CD4-positive, alpha-beta T cell treated with Interferon alpha-2 for 1 hour (primary cell): ENCODE data around the gene PAK4.
"Not testable (repeated sequence)": the region's sequence is repeated elsewhere in the genome, so short reads cannot be mapped to it uniquely, and the experiment has no call there.

Experiments used
- DNase-seq, 2 donors: peaks; one replicate each; pipeline ENCODE4 v3.0.0-alpha.2; 2020 to 2022

PAK4 gene

DNA sequence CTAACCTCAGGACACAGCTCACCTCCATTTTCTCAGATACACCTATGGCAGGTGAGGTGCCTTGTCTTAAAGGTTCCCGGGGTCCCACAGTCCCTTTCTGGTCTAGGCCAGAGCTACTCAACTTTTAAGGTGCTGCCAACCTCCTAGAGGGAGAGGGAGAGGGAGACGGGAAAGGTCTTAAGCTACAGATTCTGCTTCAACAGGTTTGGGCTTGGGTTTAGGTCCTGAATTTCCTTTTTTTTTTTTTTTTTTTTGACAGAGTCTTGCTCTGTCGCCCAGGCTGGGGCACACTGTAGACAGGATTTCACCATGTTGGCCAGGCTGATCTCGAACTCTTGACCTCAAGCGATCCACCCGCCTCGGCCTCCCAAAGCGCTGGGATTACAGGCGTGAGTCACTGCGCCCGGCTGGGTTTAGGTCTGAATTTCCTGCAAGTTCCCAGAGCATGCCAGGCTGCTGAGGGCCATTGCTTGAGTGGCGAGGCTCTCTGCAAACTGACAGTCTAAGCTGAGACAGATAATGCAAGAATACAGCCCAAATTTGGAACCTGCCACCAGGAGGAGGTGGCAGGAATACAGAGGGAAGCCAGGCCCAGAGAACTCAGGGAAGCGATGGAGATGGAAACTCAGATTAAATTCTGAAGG, 86.3 kb downstream of the PAK4 start:
- no peak for DNase-seq

DNA sequence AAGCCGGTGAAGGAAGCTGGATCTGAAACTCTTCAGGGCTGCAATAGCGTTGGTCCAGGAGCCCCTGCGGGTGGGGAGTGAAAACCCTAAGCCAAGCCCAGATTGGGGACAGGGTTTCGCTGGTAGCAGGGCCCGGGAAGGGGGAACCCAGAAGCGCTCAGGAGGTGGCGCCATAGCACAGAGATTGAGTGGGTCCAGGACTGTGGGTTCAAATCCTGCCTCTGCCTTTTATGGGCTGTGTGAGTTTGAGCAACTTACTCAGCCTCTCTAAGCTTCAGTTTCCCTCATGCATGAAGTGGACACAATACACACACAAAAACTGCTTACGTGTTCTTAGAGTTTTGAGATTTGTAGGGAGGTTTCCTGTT, 86.8 kb downstream of the PAK4 start:
- peak; percentile 46 to 74 for DNase-seq

DNA sequence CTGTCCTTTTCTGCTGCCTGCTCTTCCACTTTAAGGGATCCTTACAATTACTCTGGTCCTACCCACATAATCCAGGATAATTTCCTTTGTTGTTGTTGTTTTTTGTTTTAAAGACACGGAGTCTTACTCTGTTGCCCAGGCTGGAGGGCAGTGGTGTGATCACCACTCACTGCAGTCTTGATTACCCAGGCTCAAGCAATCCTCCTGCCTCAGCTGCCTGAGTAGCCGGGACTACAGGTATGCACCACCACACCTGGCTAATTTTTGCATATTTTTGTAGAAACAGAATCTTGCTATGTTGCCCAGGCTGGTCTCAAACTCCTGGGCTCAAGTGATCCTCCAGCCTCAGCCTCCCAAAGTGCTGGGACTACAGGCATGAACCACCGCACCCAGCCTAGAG, 89.7 kb downstream of the PAK4 start:
- not testable (repeated sequence) for DNase-seq

- DNase-seq, result no peak
These were observed 91.5 kb downstream of the PAK4 start for GRCh38 chr19:39217094-39217493.

DNA sequence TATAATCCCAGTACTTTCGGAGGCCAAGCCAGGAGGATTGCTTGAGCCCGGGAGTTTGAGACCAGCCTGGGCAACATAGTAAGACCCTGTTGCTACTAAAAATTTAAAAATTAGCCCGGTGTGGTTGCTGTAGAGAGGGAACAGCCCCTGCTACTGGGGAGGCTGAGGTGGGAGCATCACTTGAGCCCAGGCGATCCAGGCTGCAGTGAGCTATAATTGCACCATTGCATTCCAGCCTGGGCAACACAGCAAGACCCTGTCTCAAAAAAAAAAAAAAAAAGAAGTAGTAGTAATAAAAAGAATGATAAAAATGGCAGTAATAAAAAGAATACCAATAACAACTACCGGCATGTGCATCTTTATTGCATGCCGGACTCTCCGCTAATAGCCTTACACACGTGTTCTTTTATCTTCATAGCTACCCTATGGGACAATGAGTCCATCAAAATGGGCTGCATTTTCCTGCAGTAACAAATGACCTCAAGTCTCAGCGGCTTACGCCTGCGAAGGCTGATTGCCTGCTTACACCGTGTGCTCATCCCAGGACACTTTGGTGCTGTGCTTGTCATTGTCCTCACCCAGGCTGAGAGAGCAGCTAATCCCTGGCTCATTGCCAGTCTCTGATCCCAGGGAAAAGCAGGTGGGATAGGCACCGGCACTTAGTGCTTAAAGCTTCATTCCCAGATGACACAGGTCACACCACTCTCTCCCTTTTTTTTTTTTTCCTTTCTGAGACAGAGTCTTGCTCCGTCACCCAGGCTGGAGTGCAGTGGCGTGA, 92.8 kb downstream of the PAK4 start:
- no peak for DNase-seq

DNA sequence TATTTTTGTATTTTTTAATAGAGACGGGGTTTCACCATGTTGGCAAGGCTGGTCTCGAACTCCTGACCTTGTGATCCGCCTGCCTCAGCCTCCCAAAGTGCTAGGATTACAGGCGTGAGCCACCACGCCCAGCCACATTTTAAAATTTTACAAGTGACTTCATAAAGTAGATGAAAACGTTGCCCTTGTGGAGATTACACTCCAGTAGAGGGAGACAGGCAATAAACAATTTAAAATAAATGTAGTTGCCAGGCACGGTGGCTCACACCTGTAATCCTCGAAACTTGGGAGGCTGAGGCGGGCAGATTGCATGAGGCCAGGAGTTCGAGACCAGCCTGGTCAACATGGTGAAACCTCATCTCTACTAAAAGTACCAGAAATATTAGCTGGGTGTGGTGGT, 93.5 kb downstream of the PAK4 start:
- DNase-seq, result peak in 1 of 2 donors; percentile 23

DNA sequence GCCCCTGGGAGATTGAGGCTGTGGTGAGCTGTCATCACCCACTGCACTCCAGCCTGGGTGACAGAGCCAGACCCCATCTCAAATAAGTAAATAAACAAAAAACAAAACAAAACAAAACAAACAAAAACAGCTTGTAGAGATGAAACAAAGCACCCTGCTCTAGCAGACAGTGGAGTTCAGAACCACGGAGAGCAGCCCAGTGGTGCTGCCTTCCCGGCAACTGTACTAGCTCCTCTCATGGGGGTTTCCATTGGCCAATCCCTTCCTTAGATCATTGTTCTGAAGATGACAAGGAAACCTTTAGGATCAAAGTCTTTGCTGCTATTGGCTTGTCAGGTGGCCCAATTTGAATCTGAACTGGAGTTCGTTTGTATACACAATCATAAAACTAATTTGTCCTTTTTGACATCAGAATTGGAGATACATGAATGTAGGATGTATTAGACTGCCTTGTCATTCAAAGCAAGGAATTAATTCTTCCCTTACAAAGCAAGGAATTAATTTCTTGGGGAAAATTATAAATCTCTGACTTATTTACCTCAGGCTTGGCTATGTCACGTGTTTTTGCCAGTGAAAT, 98.2 kb downstream of the PAK4 start:
- DNase-seq, result no peak

GRCh38 chr19:39224910-39225309, 99.3 kb downstream of the PAK4 start:
- no peak for DNase-seq
